Activated gamma-delta T cell (primary cell): Measurements from ENCODE around the gene PLA2G3.
"Not testable (repeated sequence)": the region's sequence is repeated elsewhere in the genome, so short reads cannot be mapped to it uniquely, and the experiment has no call there.

Experiments
- DNase-seq: peaks from one replicate; lab custom pipeline; 2025; lab: John Stamatoyannopoulos, UW

Gene PLA2G3

DNA sequence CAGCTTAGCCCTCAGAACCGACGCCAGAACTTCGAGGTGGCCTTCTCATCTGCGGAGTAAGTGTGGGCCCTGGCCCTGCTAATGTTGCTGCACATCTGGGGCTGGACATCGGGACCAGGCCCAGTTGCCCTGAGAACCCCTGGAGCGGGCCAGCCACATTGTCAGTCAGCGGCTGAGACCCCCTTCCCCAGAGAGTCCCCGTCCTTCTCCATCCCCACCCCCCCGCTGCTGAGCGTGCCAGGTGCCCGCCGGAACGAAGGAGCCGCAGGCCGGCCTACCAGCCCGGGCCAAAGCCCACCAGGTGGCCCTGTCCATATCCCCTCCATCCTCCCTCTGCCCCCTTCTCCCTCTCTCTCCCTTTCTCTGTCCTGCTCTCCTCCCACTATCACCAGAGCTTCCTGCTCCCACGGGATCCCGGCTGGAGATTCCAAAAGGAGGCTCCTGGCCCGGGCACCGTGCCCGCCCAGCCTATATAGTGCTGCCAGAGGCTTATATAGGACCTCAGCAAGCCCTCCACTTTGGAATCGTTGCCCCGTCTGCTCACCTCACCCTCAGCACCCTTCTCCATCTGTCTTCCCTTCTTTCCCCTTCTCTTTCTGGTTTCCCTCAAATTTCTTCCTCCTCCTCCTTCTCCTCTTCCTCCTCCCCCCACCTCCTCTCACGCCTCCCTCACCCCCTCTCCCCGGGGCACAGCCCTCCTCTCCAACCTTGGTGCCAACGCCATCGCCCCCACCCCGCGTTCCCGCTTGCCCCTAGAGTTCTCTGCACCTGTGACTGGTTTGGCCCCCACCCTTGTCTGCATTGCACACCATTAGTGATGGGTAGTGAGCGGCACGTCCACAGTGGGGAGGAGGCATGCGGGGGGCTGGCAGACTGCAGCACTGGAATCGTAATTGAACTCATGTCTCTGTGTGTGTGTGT, 40.2 kb downstream of the PLA2G3 start:
- no peak for DNase-seq

GRCh38 chr22:31099386-31099785, 40.9 kb downstream of the PLA2G3 start:
- DNase-seq, result no peak

DNA sequence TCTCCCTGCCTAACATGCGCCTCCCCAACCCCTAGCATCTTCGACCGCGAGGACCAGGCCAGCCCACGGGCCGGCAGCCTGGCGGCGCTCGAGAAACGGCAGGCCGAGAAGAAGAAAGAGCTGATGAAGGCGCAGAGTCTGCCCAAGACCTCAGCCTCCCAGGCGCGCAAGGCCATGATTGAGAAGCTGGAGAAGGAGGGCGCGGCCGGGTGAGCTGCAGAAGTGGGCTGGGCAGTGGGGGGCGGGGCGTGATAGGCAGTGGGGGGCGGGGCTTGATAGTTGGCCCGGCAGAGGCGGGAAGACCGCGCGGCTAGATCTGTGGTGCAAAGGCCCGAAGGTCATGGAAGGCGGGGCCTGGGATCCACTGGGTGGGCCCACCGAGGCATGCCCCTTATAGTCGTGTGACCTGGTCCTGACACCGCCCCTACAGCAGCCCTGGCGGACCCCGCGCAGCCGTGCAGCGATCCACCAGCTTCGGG, 41.6 kb downstream of the PLA2G3 start:
- DNase-seq, result no peak

DNA sequence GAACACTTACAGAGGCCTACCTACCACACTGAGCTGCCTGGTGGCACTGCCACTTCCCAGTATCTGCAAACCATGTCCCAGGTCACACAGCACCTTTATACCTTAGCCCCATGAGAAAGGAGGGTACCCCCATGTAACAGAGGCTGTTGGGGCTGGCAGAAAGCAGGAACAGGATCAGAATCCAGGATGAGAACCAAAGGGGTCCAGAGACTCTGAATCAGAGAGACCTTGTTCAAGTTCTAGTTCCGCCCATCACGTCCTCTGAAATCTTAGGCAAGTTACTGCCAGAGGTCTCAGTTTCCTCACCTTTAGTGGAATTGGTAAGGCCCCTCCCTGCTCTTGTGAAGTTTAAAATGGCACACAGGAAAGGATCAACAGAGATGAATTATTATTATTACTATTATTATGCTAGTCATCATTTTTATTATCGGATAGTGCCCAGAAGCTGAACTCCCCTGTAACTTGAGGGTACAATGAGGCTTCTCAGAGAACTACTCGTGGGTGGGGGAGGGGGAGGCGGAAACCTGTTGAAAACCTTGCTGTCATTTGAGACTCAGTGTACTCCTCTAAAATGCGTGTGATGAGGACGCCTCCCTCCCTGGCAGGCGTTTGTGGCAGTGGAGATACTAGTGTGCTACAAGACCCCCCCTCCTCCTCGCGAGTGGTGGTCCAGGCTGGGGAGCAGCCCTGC, 42.2 kb downstream of the PLA2G3 start:
- DNase-seq, result no peak

DNA sequence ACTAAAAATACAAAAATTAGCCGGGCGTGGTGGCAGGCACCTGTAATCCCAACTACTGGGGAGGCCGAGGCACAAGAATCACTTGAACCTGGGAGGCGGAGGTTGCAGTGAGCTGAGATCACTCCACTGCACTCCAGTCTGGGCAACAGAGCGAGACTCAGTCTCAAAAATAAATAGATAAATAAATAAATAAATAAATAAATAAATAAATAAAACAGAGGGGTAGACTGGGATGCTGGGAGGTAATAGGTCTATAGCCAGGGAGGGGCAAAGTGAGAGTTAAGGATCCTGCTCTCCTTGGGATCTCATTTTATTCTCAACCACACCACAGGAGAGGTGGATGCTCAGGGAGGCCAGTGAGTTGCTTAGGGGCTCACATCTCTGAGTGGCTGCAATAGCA, 42.8 kb downstream of the PLA2G3 start:
- DNase-seq, result not testable (repeated sequence)

DNA sequence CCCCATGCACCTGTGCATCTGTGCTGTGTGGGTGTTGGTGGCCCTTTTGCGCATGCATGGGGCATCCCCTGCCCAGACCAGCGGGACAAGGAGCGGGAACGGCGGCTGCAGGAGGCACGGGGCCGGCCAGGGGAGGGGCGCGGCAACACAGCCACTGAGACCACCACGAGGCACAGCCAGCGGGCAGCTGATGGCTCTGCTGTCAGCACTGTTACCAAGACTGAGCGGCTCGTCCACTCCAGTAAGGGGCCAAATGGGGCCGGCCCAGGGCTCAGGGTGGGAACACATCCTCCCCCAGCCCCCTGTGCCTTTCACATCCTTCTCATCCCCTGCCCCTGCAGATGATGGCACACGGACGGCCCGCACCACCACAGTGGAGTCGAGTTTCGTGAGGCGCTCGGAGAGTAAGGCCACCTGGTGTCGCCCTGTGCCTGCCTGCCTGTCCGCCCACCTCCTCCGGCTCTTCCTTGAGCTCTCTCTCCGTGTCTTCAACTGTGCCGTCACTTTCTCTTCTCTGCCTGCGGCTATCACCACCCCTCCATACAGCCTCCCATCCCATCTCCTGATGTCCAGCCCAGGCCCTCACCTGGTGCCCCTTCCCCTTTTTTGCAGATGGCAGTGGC, 43.5 kb downstream of the PLA2G3 start:
- no peak for DNase-seq

- no peak for DNase-seq
These were observed 44.6 kb downstream of the PLA2G3 start for GRCh38 chr22:31095637-31096249.

GRCh38 chr22:31094741-31095140, 45.6 kb downstream of the PLA2G3 start:
- DNase-seq, result no peak

GRCh38 chr22:31094021-31094551, 46.2 kb downstream of the PLA2G3 start:
- no peak for DNase-seq

DNA sequence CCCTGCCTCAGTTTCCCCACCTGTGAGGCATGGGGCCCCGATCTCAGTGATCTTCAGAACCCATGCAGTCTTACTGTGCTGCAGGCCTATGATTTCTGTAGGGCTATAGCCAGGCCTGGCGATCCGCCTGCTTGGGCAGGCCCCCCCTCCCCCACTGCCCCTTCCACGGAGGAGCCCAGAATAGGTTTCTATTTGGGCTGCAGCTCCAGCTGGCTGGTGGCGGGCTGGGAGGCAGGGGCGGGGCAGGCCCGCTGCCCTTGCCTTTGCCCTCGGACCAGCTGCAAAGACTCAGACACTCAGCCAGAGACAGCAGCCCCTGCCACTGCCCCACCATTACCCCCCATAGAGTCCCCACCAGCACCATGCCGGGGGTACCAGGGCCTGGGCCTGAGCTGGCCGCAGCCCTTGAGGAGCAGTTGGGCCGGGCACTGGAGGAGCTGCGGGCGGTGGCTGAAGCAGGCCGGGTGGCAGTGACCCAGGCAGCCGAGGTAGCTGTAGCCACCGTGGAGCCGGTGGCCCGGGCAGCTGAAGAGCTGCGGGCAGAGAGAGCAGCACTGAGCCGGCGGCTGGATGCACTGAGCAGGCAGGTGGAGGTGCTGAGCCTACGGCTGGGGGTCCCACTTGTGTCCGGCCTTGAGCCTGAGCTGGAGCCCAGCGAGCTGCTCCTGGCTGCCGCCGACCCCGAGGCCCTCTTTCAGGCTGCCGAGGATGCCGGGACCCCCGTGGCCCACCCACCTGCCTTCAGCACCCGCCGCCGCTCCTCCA, 47.0 kb downstream of the PLA2G3 start:
- no peak for DNase-seq

DNA sequence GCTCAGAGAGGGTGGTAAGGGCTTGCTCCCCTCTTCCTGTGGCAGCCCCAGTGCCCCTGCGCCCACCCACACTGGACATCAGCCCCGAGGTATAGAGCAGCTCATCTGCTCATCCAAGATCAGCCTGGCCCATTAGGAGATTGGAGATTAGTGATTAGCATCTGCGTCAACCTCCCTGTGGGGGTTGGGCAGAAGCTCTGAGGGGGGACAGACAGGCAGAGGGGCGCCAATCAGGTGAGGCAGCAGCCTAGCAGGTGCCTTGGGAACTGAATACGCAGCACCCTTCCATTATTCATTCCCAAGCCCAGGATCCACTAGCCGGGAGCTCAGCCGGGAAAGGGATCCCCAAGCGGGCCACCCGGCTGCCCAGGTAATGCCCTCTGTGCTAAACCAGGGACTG, 48.1 kb downstream of the PLA2G3 start:
- no peak for DNase-seq

- no peak for DNase-seq
These were observed 49.0 kb downstream of the PLA2G3 start for GRCh38 chr22:31091106-31091975.

DNA sequence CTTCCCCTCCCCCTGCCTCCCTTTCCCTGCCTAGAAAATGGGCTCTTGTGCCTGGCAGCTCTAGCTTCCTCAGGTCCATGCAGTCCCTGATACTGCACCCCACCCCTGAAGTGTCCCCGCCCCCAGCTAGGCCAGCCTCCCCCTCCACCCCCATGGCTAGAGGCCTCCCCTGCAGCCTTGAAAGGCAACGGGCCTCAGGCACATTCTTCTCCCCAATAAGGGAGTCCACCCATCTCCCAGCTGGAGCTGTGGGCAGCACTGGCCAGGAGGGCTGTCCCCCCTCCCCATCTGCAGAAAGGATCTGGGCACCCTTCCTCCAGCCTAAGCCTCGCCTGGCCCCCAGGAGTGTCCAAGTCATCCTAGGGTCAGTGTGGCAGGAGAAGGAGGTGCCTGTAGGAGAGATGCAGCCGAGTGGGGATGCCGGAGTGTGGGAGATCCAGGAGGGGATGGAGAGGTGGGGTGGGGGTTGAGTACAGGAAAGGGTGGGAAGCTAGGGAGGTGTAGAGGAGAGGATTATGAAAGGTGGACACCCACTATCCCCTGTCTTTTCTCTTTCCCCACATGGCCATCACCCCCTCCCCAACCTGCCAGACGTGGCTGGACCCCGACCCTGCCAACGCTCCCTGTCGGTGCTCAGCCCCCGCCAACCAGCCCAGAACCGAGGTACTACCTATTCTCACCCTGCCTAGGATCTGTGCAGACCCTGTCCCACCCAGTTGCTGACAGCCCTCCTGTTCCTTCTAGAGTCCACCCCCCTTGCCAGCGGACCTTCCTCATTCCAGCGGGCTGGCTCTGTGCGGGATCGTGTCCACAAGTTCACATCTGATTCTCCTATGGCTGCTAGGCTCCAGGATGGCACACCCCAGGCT, 49.9 kb downstream of the PLA2G3 start:
- DNase-seq, result no peak

DNA sequence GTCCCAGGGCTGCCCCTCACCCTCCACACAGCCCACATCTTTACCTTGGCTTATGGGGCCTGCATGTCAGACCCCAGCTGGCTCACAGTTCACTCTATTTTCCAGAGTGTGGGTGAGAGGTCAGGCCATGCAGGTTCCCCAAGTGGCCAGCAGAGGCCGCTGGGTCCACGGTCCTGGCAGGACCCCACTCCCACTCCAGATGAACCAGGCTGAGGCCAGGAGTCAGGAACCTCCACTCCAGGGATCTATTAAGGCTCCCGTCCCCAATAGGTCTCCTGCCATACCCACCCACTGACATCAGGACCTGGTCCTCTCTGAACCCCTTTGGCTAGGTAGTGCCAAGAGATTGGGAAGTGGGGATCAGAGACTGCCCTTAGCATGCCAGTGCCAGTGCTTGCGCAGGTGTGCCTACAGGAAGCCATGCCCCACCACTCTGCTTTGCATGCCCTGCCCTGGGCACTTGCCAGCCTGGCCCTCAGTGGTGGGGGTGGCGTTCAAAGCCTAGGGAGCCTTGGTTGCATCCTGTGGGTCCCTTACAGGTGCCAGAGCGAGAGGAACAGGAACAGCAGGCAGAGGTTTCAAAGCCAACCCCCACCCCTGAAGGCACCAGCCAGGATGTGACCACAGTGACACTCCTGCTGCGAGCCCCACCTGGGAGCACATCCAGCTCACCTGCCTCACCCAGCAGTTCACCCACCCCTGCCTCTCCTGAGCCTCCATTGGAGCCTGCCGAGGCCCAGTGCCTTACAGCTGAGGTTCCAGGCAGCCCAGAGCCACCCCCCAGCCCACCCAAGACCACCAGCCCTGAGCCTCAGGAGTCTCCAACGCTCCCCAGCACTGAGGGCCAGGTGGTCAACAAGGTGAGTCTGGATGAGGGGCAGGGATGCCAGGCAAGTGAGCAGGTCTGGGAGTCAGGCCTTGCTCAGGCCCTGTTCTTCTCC, 50.9 kb downstream of the PLA2G3 start:
- DNase-seq, result no peak

DNA sequence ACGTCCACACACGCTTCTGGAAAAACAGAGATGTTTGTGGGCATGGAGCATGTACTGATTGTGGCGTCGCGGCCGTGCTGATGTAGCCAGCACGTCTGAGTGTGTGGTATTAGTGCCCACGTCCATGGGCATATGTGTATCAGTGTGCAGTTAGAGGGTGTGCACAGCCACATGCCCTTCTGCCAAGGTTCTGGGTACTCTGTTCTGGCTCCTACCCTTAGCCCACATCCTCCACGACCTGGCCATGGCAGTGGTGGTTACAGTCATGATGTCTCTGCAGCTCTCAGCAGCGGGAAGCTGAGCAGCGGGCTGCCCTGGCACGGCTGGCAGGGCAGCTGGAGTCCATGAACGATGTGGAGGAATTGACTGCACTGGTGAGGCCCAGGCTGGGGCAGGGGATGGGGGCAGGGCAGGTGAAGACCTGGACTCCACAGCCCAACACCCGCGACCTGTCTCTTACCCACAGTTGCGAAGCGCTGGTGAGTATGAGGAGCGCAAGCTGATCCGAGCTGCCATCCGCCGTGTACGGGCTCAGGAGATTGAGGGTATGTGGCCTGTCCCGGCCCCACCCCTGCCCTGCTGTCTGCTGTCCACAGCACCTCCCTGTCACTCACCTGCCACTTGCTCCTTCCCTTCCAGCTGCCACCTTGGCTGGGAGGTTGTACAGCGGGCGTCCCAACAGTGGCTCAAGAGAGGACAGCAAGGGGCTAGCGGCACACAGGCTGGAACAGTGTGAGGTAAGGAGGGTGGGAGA, 51.9 kb downstream of the PLA2G3 start:
- DNase-seq, result no peak

DNA sequence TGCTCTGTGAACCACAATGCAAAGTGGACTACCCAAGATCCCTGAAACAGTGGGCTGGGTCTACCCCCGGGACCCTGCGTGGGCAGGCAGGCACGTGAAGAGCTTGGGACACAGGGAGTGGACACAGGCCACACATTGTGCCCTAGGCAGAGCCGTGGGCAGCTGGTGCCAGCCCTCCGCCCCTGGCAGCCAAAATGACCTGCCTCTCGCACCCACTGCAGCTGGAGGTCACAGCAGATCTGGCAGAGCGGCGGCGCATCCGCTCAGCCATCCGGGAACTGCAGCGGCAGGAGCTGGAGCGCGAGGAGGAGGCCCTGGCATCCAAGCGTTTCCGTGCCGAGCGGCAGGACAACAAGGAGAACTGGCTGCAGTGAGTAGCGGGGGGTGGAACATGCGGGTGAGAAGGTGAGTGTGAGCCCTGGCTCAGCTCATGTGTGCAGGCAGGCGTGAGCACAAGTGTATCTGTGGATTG, 52.5 kb downstream of the PLA2G3 start:
- DNase-seq, result no peak

- no peak for DNase-seq
These were observed 53.5 kb downstream of the PLA2G3 start for GRCh38 chr22:31086703-31087330.
